Brain pericyte (primary cell): ENCODE measurements around the gene SHOX.
"Not testable (repeated sequence)": the region's sequence is repeated elsewhere in the genome, so short reads cannot be mapped to it uniquely, and the experiment has no call there.

ENCODE experiments used
- DNase-seq: peaks from one replicate; pipeline ENCODE4 v3.0.0-alpha.2; 2012; ENCODE audit warnings: low read depth, low spot score

SHOX gene

DNA sequence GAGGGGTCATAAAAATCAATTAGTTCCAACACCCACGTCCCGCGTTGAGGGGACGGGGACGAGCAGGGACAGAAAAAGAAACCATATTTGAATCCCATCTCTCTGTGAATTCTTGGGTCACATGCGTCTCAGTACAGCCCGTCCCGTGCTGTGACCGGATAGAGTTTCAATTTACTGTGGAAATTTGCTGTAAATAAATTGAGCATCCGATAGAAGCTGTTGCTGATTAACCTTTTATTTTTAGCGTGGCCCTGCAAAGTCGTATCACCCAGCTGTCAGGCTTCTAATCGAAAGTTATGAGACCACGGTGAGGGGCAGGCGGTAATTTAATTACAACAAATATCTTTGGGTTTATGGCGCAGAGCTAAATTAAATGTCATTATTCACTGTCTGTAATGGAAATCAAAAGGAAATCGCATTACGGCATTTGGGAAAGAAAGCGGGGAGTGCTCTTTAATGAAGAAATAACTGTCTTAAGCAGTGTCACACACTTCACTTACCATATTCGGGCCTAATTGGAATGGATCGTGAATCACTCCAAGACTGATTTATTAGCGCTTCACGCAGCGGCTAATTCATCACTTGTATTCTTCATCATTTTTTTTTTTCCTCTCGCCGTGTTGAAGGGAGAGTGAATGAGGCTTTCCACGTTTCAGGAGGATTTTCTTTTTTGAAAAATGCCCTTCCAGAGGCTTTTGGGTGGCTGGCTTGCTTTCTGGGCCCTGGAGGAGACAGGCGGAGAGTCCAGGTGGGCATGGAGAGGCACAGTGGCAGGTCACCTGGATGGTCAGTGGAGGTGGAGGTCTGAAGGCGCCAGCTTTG, 7.3 kb downstream of the SHOX start:
- DNase-seq: no peak

DNA sequence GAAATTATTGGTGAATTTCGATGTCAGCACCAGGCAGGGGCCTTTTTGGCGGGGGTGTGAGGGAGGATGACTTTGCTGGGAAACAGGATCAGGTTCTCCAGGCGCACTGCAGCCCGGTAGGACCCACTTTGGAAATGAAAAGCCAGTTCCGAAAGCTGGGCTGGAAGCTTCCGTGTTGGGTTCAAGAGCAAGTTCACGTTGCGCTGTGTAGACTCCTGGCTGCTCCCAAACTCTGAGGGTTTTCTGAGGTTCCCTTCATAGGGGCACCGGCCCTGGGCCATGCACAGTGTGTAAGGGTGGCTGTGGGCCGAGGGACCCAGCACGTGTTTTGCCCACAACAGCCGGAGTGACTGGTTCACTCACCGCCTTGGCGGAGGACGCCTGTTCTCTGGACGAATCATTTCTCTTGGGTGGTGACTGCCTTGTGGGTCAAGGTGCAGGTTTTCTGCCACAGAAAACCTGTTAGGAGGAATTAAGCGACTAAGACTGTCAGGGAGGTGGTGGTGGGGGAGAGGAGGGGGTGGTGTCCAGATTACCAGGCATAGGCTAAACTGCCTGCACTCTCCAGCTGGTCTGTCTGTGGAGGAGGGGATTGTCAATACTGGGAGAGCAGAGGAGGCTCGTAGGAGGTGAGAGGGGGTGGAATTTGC, 8.0 kb downstream of the SHOX start:
- DNase-seq: no peak

DNA sequence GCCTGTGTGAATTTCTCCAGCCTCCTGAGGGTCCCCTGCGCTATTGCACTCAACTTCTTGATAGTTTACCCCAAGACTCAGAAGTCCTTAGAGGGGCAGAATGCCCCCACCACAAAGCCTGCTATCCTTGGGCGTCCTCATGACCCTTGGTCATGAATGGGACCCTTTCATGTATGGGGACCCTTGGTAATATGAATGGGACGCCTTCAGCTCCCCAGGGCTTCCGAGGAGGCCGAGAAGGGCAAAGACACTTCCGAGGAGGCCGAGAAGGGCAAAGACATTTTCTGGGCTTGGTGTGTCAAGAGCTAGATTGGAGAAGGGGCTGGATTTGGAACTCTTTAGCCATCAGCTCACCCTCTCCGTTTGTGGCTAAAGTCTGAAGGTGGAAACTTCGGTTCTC, 8.6 kb downstream of the SHOX start:
- no peak for DNase-seq

DNA sequence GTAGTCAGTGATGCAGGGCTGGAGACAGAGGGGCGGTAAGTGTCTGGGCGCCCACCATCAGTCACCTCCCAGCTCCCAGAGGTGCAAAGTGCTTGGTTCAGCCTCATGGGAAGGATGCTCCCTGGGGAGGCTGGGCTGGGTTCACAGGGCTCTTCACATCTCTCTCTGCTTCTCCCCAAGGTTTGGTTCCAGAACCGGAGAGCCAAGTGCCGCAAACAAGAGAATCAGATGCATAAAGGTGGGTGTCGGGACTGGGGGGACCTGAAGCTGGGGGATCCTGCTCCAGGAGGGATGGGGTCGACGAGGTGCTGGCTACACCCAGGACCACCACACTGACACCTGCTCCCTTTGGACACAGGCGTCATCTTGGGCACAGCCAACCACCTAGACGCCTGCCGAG, 10.1 kb downstream of the SHOX start:
- no peak for DNase-seq

DNA sequence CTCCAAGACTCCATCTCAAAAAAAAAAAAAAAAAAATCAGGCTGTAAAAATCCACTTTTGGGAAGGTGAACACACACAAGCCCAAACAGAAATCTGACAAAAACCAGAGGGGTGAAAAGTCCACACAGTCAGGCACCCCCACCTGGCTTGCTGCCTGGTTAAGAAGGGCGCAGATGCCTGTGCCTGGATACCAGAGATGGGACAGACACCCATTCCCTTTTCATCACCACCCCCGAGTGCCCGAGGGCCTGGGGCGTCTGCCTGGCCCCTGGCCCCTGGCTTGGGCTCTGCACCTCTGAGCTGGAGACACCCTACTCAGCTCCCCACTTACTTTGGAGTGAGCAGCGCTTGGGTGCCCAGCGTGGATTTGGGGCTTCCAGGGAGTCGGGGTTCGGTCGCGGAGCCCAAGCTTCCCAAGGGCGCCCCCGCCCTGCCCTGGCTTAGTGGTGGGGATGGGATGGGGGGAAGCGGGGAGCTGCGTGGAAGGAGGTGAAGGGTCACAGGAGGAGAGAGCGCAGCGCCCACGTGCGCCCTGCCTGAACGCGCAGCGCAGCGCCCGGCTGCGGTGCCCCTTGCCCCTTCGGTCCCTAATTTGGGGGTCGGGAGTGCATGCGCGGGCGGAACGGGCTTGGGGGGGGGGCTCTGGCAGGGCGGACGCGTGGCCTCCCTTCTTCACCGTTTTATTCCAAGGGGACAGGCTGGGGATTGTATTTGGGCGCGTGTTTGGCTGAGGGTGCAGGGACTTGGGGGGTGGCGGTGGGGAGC, 11.3 kb downstream of the SHOX start:
- DNase-seq: no peak

DNA sequence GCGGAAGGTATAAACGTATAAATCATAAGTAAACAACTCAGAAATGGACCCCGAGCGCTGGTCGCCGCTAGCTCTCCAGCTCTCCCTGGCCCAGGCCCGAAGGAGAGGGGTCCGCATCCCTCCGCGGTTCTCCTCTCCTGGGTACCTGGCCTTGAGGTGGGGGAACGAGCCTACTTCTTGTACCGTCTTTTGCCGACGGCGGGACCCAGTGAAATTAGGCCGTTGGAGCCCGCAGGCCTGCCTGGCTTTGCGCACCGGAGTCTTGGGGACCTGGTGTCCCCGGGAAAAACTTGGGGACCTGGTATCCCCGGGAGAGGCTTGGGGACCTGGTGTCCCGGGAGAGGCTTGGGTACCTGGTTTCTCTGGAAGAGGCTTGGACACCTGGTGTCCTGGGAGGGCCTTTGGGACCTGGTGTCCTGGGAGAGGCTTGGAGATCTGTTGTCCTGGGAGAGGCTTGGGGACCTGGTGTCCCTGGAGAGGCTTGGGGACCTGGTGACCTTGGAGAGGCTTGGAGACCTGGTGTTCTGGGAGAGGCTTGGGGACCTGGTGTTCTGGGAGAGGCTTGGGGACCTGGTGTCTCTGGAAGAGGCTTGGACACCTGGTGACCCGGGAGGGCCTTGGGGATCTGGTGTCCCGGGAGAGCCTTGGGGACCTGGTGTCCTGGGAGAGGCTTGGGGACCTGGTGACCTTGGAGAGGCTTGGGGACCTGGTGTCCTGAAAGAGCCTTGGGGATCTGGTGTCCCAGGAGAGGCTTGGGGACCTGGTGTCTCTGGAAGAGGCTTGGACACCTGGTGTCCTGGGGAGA, 12.0 kb downstream of the SHOX start:
- DNase-seq: no peak

DNA sequence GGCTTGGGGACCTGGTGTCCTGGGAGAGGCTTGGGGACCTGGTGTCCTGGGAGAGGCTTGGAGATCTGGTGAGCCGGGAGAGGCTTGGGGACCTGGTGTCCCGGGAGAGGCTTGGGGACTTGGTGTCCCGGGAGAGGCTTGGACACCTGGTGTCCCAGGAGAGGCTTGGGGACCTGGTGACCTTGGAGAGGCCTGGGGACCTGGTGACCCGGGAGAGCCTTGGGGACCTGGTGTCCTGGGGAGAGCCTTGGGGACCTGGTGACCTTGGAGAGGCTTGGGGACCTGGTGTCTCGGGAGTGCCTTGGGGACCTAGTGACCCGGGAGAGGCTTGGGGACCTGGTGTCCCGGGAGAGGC, 12.6 kb downstream of the SHOX start:
- no peak for DNase-seq

DNA sequence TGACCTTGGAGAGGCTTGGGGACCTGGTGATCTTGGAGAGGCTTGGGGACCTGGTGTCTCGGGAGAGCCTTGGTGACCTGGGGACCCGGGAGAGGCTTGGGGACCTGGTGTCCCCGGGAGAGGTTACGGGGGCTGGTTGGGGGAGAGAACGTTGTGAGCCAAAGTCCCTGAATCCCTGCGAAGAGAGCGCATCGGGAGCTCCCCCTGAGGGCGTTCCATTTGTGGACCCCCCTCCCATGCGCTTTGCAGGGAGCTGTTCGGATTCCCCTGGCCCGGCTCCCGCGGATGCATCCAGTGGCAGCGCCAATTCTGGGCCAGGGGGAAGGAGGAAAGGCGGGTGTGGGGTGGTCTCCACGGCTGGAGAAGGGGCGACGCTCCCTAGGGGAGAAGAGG, 13.3 kb downstream of the SHOX start:
- DNase-seq: no peak

DNA sequence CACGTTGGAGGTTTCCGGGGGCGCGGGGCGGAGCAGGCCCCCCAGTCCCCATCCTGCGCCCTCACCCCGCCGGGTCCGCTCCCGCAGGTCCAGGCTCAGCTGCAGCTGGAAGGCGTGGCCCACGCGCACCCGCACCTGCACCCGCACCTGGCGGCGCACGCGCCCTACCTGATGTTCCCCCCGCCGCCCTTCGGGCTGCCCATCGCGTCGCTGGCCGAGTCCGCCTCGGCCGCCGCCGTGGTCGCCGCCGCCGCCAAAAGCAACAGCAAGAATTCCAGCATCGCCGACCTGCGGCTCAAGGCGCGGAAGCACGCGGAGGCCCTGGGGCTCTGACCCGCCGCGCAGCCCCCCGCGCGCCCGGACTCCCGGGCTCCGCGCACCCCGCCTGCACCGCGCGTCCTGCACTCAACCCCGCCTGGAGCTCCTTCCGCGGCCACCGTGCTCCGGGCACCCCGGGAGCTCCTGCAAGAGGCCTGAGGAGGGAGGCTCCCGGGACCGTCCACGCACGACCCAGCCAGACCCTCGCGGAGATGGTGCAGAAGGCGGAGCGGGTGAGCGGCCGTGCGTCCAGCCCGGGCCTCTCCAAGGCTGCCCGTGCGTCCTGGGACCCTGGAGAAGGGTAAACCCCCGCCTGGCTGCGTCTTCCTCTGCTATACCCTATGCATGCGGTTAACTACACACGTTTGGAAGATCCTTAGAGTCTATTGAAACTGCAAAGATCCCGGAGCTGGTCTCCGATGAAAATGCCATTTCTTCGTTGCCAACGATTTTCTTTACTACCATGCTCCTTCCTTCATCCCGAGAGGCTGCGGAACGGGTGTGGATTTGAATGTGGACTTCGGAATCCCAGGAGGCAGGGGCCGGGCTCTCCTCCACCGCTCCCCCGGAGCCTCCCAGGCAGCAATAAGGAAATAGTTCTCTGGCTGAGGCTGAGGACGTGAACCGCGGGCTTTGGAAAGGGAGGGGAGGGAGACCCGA, 14.0 kb downstream of the SHOX start:
- no peak for DNase-seq

DNA sequence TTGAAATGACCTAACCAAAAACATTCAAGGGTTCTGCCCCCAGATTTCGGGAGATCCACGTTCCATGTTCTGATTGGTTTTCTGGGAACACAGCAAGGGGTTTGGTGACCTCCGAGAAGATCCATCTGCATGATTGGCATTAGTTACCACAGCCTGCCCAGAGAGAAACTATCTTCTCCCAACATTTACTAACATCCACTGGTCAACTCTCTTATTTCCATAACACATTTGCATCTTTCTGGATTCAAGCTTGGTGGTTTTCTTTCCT, 15.6 kb downstream of the SHOX start:
- no peak for DNase-seq

DNA sequence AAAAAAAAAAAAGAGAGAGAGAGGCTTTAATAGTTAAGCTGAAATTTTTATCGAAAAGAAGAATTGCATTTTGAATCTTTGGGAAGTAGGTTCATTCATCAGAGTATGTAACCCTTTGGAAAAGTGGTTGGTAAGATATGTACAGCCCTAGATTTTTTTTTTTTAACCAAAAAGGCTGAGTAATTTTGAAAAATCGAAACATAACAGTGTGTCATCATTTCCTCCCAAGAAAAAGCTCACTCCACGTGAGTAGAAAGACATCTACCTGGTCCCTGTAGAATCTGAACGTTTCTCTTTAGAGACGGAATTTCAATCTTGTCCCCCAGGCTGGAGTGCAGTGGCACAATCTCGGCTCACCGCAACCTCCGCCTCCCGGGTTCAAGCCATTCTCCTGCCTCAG, 16.2 kb downstream of the SHOX start:
- DNase-seq: no peak

DNA sequence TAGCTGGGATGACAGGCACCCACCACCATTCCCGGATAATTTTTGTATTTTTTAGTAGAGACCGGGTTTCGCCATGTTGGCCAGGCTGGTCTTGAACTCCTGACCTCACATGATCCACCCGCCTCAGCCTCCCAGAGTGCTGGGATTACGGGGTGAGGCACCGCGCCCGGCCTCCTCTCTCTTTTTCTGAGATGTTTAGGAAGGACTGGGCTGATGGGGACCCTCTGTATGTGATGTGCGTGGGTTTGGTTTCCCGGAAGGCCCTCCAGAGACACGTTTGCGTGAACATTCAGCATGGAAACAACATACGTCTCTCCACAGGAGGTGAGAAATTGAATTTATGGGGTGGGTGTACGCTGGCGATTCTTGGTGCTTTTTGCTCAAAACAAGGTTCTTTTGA, 18.6 kb downstream of the SHOX start:
- DNase-seq: no peak

DNA sequence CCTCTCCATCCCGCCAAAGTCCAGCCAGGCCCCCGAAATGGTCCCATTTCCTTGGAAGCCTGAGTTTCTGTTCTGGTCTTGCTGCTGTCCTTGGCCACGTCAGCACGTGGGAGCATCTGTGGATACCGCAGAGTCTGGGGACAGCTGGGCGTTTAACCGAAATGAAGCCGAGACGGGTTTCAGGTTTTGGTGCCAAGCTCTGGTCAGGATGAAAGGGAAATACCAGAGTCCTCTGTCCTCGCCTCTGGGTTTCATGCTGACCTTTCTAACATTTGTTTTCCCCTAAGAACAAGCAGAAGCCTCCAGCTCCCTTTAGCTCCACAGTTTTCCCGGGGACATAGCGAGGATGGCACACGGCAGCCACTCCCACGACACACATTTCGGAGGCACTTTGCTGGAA, 19.7 kb downstream of the SHOX start:
- DNase-seq: no peak

DNA sequence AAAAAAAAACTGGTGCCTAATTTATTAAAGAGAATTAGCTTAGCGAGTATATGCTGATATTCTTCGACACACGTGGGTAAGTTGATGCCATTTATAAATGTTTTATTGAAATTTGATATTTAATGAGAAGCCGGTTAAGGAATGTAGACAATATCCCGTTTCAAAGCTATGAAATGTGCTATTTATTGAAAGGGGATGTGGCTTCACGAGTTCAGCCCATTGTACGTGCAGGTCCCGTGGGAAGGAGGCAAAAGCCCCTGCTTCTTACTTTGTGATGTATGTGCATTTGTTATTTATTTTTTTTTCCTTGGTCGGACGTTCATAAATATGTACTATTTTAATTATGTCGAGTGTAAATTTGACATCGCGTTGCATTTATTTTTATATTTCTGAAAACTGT, 20.2 kb downstream of the SHOX start:
- DNase-seq: no peak

DNA sequence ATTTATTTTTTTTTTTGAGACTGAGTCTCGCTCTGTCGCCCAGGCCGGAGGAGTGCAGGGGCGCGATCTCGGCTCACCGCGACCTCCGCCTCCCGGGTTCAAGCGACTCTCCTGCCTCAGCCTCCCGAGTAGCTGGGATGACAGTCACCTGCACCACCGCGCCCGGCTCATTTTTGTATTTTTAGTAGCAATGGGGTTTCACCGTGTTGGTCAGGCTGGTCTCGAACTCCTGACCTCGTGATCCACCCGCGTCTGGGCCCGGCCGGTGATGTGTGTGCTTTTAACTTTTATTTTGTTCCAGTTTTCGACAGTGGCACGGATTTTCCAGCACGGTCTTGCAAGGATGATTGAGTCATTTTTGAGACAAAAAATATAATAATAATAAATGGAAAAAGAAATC, 21.3 kb downstream of the SHOX start:
- not testable (repeated sequence) for DNase-seq

DNA sequence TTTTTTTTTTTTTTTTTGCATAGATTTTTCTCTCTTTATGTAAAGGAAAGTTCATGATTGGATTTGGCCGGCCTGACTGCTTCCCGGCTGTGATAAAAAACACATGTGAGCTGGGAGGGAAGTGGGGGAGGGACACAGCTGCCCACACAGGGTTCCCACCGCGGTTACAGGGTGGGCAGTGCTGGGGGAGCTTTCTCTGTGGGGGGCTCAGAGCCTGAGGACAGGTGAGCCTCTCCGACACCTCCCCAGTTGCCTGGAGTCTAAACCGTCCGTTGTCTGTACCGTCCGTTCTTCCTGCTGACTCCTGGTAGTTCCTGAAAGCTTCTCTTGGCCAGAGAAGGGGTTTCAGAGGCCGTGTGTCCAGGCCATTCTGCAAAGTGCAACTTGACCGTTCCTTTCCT, 21.8 kb downstream of the SHOX start:
- no peak for DNase-seq

DNA sequence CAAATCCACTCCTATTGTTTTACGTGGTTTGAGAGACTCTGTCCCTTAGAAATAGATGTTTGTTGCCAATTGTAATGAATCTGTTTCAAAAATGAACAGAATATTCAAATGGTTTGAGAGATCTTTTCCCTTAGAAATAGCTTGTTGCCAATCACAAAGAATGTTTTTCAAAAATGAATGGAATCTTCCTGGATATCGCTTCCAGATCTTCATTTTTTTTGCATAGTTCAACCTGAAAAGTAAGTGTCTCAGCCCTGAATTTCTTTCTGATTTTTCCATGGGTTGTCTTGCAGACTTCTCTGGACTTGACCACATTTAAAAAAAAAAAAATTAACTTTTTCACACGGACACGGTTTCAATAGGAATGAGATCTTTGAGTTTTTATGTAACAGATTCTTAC, 22.7 kb downstream of the SHOX start:
- DNase-seq: no peak

DNA sequence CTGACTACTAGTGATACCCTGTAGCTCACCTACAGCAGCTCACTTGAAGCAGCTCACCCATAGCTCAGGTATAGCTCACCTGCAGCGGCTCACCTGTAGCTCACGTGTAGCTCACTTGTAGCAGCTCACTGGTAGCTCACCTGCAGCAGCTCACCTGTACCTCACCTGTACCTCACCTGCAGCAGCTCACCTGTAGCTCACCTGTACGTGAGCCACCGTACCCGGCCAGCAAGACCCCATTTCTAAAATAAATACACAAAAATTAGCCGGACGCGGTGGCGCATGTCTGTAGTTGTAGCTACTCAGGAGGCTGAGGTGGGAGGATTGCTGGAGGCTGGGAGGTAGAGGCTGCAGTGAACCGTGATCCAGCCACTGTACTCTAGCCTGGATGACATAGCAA, 30.6 kb downstream of the SHOX start:
- DNase-seq: no peak

DNA sequence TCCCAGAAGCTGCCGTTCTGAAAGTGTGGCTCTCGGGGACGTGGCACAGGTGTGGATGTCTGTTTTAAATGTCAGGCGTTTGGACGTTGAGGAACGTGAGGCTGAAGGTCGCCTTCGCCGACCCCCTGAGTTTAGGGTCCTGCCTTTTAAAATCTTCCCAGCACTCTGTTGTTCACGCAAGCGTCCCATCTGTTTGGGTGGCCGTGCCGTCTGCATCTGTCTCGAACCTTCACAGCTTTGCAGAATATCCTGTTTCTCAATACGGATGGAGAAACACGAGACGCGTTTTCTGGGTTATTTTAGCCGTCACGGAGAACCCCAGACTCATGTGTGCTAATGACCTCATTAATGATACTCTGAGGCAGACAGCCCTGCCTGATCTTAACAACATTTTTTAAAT, 31.5 kb downstream of the SHOX start:
- DNase-seq: no peak

DNA sequence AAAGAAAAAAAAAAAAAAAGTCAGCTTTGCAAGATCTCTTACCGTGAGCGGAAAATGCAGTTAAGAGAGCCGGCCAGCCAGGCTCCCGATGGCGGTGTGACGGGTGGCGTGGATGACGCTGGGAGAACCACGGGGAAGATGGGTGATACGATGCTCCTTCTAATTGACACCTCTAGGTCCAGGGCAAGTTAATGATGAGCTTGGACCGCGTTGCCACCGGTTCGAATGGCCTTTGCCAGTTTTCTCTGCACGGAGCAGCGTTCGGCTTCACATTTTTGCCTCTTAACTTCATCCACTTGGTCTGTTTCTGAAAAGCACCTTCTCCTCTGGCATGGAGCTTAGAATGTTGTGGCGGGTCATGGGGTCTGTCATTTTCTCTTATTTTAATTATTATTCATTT, 33.2 kb downstream of the SHOX start:
- no peak for DNase-seq
